ENCODE results near the gene MYH10. TPM values are rescaled to one million over a fixed set of nuclear protein-coding genes. Genes with fewer than 3 reads are reported as not detected.

The MYH10 gene
- total and polyA plus RNA-seq, 9 of the 15 experiments (the other 6 are each of a cell fraction or from before 2014, with no cell fraction given), result 16.3 to 95.3 (median 39.7) TPM

DNA sequence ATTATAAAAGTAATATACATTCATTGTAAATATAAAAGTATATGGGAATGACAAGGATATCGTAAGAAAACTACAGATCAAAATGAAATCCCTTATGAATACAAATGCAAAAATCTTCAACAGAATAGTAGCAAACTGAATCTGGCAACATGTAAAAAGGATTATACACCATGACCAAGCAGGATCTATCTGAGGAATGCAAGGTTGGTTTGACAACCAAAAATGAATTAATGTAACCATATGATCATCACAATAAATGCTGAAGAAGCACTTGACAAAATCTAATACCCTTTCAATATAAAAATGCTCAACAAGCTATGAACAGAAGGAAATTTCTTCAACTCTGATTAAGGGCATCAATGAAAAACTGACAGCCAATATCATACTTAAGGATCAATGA is 146.1 kb downstream of the MYH10 start:
- Histone ChIP-seq H3K9me1 (ENCODE audit: control insufficient read depth, insufficient read depth, low read length) (no peaks in the 10 kb centered on the region), H3K27me3 (ENCODE audit: control insufficient read depth in 2 of 2, insufficient read depth in 2 of 2, low read length in 2 of 2) (no peaks in the 10 kb centered on the region), H3K27ac (ENCODE audit: extremely low read depth, low read depth, low read length) (no peak overlapping the region), H3K4me3 (no peak overlapping the region), H2AFZ (ENCODE audit: low read depth, low read length) (no peak overlapping the region), H3K79me2 (ENCODE audit: control insufficient read depth, insufficient read depth, low read length) (no peaks in the 10 kb centered on the region), H3K9me3 (replicated peaks; ENCODE audit: control insufficient read depth, insufficient read depth, low read depth, low read length) (peaks cover 9% of the 10 kb centered on the region), H3K36me3 (ENCODE audit: control insufficient read depth, insufficient read depth, low read length) (peaks cover 93% of the 10 kb centered on the region), H3K9ac (ENCODE audit: insufficient read depth in 1 of 2, low read depth in 2 of 2, low read length in 2 of 2) (no peak overlapping the region), H3K4me2 (ENCODE audit: insufficient read depth, low read length) (no peak overlapping the region), H4K20me1 (replicated peaks; ENCODE audit: control insufficient read depth, insufficient read depth, low read length) (no peaks in the 10 kb centered on the region), H3K4me1 (replicated peaks in 1 of 2; ENCODE audit: control insufficient read depth in 2 of 2, insufficient read depth in 2 of 2, low read length in 2 of 2) (no peaks in the 10 kb centered on the region; a peak in 1 of 5 replicates)
- ChIA-PET CTCF (ENCODE audit: low intra/inter-chr PET ratio) (interaction anchor here (0.5 kb wide), 1 partner anchor 78 kb away, joined by 5 read pairs; no protein-coding TSS in a partner anchor), POLR2A (no interaction called here)
- peak in 1 of 4 experiments; percentile 12 for DNase-seq (ENCODE audit: extremely low read depth in 1 of 4, low spot score in 3 of 4)
- intact Hi-C loops (cut with micrococcal nuclease) (no loop called here), in situ Hi-C loops (cut with MboI) (no loop called here)
- no peak for ATAC-seq
- 100% methylated on average over 1 of the region's 1 CpG for WGBS (ENCODE audit: insufficient coverage, low coverage, missing lambda C conversion rate)
- no peak for FAIRE-seq
- BruUV-seq (replicated peaks), result no TSS peak
- TF ChIP-seq ZNF324 (CRISPR knock-in tag; IDR thresholded peaks at IDR 0.05) (peak; percentile 93), NRF1 (conservative IDR thresholded peaks at IDR 0.05 in 1 of 2, IDR thresholded peaks at IDR 0.05 in 1 of 2) (no peak), MAZ (CRISPR knock-in tag; conservative IDR thresholded peaks at IDR 0.05 in 1 of 2, IDR thresholded peaks at IDR 0.05 in 1 of 2) (no peak), NFE2 (IDR thresholded peaks at IDR 0.05; ENCODE audit: low read depth) (peak; percentile 40; the same call in 1 of the 2 replicates), ZKSCAN3 (CRISPR knock-in tag; IDR thresholded peaks at IDR 0.05) (no peak), ZFP1 (CRISPR knock-in tag; IDR thresholded peaks at IDR 0.05) (no peak), HSF4 (CRISPR knock-in tag; IDR thresholded peaks at IDR 0.05; ENCODE audit: borderline replicate concordance) (no peak), TRIM24 (IDR thresholded peaks at IDR 0.05) (peak in 1 of 2 experiments; percentile 17; a peak in 1 of 4 replicates), ZNF316 (IDR thresholded peaks at IDR 0.05) (peak; percentile 40; the same call in 1 of the 2 replicates), ZNF398 (CRISPR knock-in tag; IDR thresholded peaks at IDR 0.05) (no peak), ZNF695 (CRISPR knock-in tag; IDR thresholded peaks at IDR 0.05) (no peak), CBX3 (IDR thresholded peaks at IDR 0.05; ENCODE audit: borderline replicate concordance in 1 of 2, low read length in 2 of 2) (peak in 1 of 2 experiments; percentile 68; a peak in 1 of 3 replicates), ZNF24 (IDR thresholded peaks at IDR 0.05) (0 out of 2 replicates have a peak, but pooled peaks have one; percentile 28), IRF1 (CRISPR knock-in tag; IDR thresholded peaks at IDR 0.05; ENCODE audit: borderline replicate concordance) (no peak), STAT6 (CRISPR knock-in tag; IDR thresholded peaks at IDR 0.05) (no peak), NR3C1 (CRISPR knock-in tag; IDR thresholded peaks at IDR 0.05) (no peak)

All from K562 (cell line).